Prostate gland (tissue), 2 donors: ENCODE measurements around the gene DPH1.

Experiments
- CTCF ChIP-seq, 4 experiments: fragments of 200-600 bp in 2 of 4; fragments of 450-650 bp in 2 of 4; sonication (generic) in 2 of 4; IDR thresholded peaks; 1 replicate in 3 of 4; 2 replicates in 1 of 4; pipeline ENCODE4 v1.5.1; 2016 to 2019; ENCODE audit warnings: antibody characterized with exemption in 4 of 4, mild to moderate bottlenecking in 2 of 4, moderate library complexity in 2 of 4
- POLR2AphosphoS5 ChIP-seq: sonication (generic); formaldehyde crosslinking; IDR thresholded peaks from one replicate; pipeline ENCODE4 v1.6.1; 2017; ENCODE audit warnings: antibody characterized with exemption

DNA sequence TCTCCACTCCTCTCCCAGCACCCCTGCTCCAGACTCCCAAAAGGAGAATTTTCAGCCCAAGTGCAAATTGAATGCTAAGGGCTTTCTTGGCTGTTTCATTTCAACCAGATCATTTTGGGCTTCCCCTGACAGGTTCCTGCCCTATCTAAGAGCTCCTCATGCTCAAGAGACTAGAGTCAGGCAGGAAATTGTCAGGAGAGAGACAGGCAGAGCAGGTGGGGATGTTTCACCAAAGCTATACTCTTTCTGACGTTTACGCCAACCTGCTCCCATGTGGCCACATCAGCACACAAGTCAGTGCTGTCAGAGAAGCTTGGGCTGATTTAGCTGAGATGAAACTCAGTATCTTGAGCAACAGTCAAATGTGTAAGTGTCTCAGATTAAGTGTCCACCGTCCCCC, 56.4 kb downstream of the DPH1 start:
- TF ChIP-seq CTCF (IDR thresholded peaks at IDR 0.05) (no peak), POLR2AphosphoS5 (no peak)
